Inflammatory macrophage treated with lipopolysaccharide for 1 hour (primary cell): ENCODE results near the gene FAM78B.

Source experiments
- DNase-seq, 2 donors: peaks; one replicate each; pipeline ENCODE4 v3.0.0-alpha.2; 2020 to 2022

Gene FAM78B

GRCh38 chr1:166114419-166114818 is 52.4 kb downstream of the FAM78B start:
- no peak for DNase-seq

GRCh38 chr1:166113630-166114029 is 53.2 kb downstream of the FAM78B start:
- DNase-seq: no peak

- no peak for DNase-seq
Observed at GRCh38 chr1:166113031-166113430, 53.8 kb downstream of the FAM78B start.

GRCh38 chr1:166112425-166112824 is 54.4 kb downstream of the FAM78B start:
- DNase-seq: no peak

GRCh38 chr1:166111430-166111829 is 55.4 kb downstream of the FAM78B start:
- DNase-seq: no peak

GRCh38 chr1:166090244-166090643 is 76.6 kb downstream of the FAM78B start:
- DNase-seq: no peak

- DNase-seq: no peak
Observed at GRCh38 chr1:166089804-166090203, 77.0 kb downstream of the FAM78B start.

- no peak for DNase-seq
Observed at GRCh38 chr1:166088572-166088955, 78.2 kb downstream of the FAM78B start.

GRCh38 chr1:166087734-166088571 is 78.8 kb downstream of the FAM78B start:
- no peak for DNase-seq

GRCh38 chr1:166086113-166086883 is 80.5 kb downstream of the FAM78B start:
- no peak for DNase-seq

- DNase-seq: no peak
Observed at GRCh38 chr1:166084613-166085012, 82.2 kb downstream of the FAM78B start.

GRCh38 chr1:166083887-166084286 is 82.9 kb downstream of the FAM78B start:
- DNase-seq: no peak

GRCh38 chr1:166082601-166083000 is 84.2 kb downstream of the FAM78B start:
- no peak for DNase-seq

- peak; percentile 3 to 6 for DNase-seq
Observed at GRCh38 chr1:166080967-166081870, 85.6 kb downstream of the FAM78B start.

- DNase-seq: no peak
Observed at GRCh38 chr1:166080277-166080966, 86.4 kb downstream of the FAM78B start.

GRCh38 chr1:166079276-166079675 is 87.5 kb downstream of the FAM78B start:
- no peak for DNase-seq

GRCh38 chr1:166073489-166073888 is 93.3 kb downstream of the FAM78B start:
- DNase-seq: no peak

- DNase-seq: peak in 1 of 2 donors; percentile 3
Observed at GRCh38 chr1:166069390-166069789, 97.4 kb downstream of the FAM78B start.

- DNase-seq: no peak
Observed at GRCh38 chr1:166066107-166066506, 100.7 kb downstream of the FAM78B start.

GRCh38 chr1:166064951-166065350 is 101.8 kb downstream of the FAM78B start:
- no peak for DNase-seq

GRCh38 chr1:166064313-166064926 is 102.4 kb downstream of the FAM78B start:
- no peak for DNase-seq

GRCh38 chr1:166063701-166064100 is 103.1 kb downstream of the FAM78B start:
- DNase-seq: no peak
